D341Med (cell line): ENCODE measurements around the gene EML3.
"Not testable (repeated sequence)": the region's sequence is repeated elsewhere in the genome, so short reads cannot be mapped to it uniquely, and the experiment has no call there.

Experiments
- DNase-seq: peaks from one replicate; pipeline ENCODE4 v3.0.0; 2012; ENCODE audit warnings: low spot score

EML3 gene

GRCh38 chr11:62616957-62617356 lies 4.4 kb upstream of the EML3 start:
- DNase-seq = not testable (repeated sequence)

DNA sequence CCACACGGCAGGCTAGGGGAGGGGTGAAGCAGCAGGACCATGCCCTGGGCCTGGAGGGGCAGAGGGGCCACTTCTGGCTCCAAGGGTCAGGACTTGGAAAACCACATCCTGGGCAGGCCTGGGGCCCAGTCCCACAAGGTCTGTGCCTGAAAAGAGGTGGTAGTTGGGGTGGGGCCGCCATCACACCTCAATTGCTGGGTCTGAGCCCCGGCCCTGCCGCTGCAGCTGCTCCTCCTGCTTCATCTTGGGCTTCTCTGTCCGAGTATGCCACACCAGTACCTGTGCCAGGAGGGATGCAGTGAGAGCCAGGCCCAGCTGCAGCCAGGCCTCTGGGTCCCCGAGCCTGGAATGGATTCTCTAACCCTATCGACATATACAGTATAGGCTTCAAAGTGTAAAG lies 2.9 kb upstream of the EML3 start:
- DNase-seq = no peak

DNA sequence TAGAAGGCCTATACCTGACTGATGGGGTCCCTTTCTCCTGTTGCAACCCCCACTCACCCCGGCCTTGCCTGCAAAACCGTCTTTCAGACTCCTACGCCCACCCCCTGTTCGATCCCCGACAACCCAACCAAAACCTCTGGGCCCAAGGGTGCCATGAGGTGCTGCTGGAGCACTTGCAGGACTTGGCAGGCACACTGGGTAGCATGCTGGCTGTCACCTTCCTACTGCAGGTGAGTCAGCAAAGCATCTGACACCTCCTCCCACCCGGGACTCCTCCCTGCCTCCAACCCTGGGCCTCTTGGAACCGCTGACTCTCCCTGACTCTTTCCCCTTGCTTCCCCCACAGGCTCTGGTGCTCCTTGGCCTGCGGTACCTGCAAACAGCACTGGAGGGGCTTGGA lies 1.7 kb upstream of the EML3 start:
- DNase-seq = no peak

DNA sequence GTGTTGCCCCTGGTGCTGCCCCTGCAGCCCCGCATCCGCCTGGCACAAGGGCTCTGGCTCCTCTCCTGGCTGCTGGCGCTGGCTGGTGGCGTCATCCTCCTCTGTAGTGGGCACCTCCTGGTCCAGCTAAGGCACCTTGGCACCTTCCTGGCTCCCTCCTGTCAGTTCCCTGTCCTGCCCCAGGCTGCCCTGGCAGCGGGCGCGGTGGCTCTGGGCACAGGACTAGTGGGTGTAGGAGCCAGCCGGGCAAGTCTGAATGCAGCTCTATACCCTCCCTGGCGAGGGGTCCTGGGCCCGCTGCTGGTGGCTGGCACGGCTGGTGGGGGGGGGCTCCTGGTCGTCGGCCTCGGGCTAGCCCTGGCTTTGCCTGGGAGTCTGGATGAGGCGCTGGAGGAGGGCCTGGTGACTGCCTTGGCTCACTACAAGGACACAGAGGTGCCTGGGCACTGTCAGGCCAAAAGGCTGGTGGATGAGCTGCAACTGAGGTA lies 760 bp upstream of the EML3 start:
- DNase-seq = no peak

GRCh38 chr11:62611705-62612365 lies 740 bp downstream of the EML3 start:
- peak; percentile 51 for DNase-seq

GRCh38 chr11:62610814-62611704 lies 1.5 kb downstream of the EML3 start:
- DNase-seq = no peak

DNA sequence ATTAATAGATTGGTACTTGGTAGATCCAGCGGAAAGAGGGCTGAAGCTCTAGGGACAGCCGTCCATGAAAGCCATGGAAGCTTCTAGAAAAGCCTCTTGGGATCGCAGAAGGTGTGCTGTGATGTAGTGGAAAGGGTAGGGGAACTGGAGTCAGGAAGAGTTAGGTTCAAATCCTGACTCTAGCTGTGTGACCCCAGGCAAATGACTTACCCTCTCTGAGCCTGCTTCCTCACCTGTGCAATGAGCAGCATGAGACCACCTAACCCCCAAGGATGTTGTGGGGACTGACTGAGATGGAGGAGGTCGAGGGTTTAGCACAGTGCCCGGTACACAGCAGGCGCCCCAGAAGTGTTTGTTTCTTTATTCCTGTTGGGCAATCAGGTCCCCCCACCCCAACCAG lies 2.2 kb downstream of the EML3 start:
- no peak for DNase-seq

DNA sequence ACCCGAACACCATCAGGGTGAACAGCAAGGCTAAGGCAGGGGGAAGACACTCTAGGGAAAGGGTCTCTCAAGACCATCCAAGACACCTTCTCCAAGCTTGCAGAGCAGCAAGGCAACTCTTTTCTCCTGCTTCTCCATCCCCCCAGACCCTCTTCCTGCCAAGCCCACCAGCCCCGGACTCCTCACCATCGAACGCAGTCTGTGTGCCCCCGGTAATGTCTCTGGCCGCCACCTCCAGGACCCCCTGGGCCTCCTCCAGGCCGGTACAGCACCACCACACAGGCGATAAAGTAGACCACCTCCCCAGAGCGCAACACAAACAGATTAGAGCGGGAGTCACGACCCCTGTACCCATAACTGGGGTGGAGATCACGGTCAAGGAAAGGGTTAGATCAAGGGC lies 3.8 kb downstream of the EML3 start:
- DNase-seq = no peak

DNA sequence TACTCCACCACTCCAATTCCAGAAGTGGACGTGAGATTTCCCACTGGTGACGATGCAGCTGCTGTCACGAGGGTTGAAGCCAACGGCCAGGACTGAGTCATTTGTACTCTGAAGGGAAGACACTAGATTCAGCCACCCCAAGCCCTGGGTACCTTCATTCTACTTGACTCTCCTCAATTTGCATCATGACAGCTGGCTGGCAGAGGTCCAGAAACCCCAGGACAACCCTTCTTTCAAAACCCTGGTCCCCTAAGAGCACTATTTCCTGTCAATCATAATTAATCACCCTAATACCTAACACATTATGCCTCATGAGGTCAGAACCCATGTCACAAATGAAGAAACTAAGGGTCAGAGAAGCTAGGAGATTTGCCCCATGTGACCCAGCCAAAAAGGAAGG lies 4.9 kb downstream of the EML3 start:
- no peak for DNase-seq

DNA sequence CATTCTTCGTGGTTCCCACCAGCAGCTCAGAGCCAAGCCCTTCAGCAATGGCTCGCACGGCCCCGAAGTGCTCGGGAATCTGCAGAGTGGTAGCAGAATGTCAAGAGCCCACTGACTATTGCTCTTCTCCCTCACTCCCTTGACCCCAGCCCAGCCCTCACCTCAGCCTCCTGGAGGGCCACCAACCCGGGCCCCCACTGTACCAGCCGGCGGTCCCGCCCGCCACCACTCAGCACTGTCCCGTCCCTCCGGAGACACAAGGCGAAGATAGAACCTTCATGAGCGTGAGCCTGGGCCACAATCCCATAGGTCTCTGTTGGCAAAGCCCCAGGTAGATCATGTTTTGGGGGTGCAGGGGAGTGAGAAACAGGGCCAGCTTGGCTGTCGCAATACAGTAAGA lies 6.7 kb downstream of the EML3 start:
- no peak for DNase-seq

DNA sequence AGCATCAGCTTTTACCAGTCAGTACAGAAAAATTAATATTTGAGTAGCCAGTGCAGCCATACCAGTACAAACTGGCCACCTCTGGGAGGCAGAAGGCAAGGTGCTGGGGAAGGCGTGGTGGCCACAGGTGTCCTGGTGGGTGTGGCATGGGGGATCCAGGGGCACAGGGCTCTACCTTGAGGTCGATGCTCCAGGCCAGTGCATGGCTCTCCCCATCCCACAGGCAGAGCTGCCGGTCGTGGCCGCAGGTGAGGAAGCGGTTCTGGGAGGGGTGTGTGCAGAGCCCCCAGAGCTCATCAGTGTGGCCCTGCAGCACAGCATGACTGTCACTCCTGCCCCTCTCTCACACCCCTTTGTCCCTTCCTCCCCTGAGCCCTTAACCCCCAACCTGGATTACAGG lies 7.1 kb downstream of the EML3 start:
- no peak for DNase-seq

GRCh38 chr11:62604460-62605120 lies 8.0 kb downstream of the EML3 start:
- DNase-seq = no peak

DNA sequence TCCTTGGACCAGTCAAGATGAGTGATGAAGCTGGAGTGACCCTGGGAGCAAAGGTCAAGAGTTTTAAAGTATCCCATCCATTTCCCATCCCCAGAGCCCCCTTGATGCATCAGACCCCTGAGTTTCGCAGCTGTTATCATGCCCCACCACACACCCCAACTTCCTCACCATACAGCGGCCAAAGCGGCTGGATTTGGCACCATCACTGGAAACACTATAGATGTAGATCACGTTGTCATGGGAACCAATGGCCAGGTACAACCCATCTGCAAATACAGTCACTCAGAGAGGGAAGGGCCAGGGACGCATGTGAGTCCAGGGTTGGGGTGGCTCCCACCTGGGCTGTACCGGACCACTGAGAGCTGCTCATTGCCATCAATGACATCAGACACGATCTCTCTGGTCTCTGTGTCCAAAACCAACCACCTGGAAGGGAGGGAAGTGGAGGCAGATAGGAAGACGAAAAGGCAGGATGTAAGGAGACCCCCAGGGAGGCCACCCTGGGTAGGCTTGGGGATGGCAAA lies 8.7 kb downstream of the EML3 start:
- DNase-seq = no peak

GRCh38 chr11:62603072-62603408 lies 9.5 kb downstream of the EML3 start:
- DNase-seq = no peak

- DNase-seq = peak; percentile 83
Measured at GRCh38 chr11:62602141-62603071, 10.2 kb downstream of the EML3 start.

DNA sequence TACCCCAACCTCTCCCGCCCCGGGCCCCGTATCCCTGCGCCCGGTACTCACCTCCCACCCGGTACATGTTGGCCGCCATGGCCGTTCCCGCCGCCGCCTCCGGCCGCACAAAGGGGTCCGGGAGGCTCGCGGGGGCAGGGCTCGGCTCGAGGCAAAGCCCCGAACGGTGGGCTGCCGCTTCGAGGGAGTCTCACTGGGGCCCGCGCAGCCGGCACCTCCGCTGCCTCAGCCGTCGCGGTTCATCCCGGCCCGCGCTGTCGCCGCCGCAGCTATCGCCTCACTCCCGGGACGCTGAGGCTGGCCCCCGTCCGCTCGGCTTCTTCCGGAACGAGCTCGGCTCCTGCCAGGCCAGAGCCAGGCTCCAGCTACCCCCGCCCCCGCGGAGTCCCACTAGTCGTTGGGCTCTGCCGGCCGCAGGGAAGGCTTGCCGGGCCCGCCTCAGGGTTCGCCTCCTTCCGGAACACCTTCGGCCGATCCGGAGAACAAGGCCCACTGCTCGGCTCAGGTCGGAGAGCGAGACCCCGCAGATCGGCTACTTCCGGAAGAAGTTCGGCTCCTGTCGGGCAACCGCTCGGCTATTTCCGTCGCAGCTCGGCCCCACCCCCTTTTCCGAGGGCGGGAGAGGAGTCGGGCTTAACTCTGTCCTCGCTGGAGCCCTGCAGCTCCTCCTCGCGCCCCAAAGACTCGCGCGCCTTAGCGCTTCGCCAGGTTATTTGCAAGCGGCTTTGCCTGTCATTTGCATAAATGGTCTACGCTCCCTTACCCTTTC lies 11.0 kb downstream of the EML3 start, which contains the start of gene MTA2:
MTA2 (minus strand) TSS at position 494 of the 769 bp plus-strand sequence; CDS start at position 79, 415 bp downstream.
- peak; percentile 93 for DNase-seq

DNA sequence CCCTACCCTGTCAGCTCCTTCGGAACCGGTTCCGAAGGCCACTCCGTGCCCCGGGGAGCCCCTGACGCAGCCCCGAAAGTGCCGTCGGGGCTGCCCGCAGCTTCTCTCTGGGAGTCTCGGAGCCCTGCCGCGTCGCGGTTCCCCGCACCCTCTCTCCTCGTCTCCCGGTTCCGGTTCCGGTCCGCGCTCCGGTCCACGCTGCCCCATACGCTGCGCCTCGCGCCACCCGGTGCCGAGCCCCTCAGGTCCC lies 11.5 kb downstream of the EML3 start:
- DNase-seq = no peak

DNA sequence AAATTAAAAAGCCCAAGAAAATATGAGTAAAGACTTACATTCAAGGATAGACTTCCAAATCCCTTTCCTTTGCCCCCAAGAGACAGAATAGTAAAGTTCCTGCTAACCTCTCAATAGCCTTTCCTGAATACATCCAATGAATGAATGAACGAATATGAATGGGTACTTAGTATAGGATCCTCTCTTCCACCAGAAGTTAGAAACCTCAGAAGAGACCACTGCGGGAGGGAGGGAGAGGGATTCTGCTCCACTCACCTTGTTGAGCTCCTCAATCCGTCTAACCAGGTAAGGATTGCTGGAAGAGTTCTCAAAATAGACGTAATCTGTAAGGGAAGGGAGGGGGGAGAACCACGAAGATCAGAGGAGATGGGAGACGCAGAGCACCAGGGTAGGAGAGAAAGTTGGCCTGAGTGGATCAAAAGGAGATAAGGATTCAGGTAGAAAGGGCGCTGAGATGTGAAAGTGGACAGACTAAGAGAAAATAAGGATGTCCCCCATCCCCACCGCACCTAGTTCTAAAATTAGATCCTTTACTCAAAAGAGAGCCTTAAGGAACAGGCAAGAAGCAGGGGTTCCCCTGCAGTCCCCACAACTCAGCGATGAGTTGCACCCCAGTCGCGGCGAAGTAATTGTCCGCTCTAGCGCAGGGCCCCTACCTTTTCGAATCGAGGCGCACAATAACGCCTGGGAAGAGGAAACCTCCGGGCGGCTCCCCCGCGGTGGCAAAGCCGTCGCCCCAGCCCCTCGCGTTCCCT lies 12.0 kb downstream of the EML3 start:
- no peak for DNase-seq

DNA sequence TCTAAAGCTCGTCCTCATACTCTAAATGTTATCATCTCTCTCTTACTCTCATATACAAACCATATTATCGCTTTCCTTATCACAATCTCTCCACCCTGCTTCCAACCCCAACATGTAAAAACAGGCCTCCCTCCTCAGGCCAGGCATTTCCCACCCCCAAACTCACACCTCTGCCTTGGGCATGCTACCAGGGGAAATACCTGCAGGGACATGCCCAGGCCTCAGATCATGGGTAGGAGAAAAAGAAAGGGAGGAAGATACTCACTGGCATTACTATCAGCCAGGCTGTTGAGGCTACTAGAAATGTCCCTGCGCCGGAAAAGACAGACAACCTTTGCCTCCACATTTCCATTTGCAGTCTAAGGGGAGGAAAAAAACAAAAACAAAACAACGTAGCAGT lies 12.7 kb downstream of the EML3 start:
- no peak for DNase-seq

DNA sequence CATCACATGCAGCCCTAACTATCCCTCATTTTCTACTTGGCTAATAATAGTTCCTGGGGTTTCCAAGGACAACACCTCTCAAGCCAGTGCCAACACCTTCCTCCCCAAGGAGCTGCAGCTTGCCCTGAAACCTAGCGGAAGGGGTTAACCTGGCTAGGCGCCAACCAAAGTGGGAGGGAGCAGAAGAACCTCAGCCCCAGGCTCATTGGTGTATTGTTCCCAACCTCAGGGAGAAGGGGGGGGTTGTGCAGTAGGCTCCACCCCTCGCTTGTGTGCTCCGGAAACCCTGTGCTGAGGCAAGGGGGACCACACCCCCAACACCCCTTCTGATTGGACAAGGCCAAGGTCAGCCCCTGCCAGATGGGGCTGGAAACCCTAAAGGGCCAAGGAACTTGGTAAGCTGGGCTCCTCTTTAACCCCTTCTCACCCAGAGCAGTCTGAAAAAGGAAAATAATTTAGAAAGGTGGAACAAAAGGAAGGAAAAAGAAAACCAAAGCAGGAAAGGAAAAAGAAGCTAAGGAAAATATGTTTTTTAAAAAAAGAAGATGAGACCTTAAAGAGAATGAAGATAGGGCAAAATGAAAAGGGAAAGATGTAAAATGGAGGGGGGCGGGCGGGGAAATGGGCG lies 13.4 kb downstream of the EML3 start:
- DNase-seq = peak; percentile 93
